T1000 (cell line): ENCODE data around the gene RCAN2.

Experiments used
- DNase-seq: peaks from one replicate; lab custom pipeline; 2025; ENCODE audit warnings: mixed read lengths; lab: John Stamatoyannopoulos, UW

Gene RCAN2

GRCh38 chr6:46254331-46254730 is 236.9 kb downstream of the RCAN2 start:
- no peak for DNase-seq

GRCh38 chr6:46251583-46252339 is 239.5 kb downstream of the RCAN2 start:
- no peak for DNase-seq

DNA sequence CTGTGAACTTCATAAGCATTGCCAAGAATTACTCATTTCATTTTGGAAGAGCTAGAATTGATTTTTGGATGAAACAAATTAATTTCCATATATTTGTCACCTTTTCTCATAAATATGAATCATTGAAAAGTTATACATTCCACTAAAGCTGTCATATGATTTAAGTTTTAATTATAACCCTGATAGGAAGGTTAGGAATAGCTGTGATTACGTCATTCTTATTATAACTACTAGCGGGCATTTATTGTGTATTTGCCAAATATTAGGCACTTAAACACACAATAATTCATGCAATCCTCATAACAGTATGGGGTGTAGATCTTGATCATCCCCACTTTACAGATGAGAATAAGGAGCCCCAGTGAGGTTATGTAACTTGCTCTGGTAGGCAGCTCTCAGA is 243.1 kb downstream of the RCAN2 start:
- no peak for DNase-seq

GRCh38 chr6:46246727-46247126 is 244.5 kb downstream of the RCAN2 start:
- DNase-seq, result no peak

- no peak for DNase-seq
Observed at GRCh38 chr6:46246081-46246480, 245.2 kb downstream of the RCAN2 start.

- no peak for DNase-seq
Observed at GRCh38 chr6:46244670-46245069, 246.6 kb downstream of the RCAN2 start.

- no peak for DNase-seq
Observed at GRCh38 chr6:46243754-46244153, 247.5 kb downstream of the RCAN2 start.

DNA sequence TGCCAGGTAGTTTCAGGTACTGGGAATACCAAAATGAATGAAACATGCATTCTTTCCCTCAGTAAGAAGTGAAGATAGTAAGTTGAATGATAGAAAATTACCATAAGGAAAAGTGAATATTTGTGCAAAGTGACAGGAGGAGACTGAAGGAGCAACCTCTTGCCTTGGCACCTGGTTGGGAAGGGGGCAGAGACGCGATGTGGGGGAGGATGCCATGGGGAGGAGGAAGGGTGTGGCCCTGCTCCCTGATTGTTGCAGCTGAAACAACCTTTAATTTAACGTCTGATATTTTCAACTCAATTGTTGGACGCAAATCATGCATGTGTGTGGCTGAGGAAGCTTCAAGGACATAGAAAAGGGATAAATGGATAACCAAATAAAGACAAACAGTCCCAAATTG is 248.3 kb downstream of the RCAN2 start:
- DNase-seq, result no peak

DNA sequence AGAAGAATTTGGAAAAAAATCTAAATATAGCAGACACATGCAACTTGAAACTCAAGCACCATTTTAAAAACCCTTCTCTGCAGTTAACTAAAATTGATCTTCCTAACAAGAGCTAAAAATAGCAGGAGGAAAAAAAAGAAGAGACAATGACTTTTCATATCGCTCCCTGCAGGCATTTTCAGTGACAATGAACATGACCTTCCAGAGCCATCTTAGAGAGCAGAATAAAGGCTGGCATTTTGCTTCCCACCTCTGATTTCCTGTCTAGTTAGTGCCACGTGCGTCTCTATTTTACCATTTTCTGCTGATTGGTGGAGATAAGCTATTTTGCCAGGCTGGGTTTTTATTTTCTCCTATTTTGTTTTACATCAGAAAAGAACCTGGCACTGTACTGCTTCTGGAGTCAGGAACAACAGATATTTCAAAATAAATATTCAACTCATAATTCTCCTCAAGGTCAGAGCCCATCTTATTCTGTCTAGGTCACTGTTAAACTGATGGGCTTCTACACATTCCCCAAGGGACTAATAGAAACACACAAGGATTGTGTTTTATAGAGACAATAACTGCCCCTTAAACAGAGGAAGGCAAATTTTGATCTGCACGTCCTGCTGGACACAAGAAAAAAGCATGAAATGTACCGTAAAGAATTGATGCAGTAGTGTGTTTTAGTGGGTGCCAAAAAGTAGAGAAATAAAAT is 250.2 kb downstream of the RCAN2 start:
- DNase-seq, result no peak

DNA sequence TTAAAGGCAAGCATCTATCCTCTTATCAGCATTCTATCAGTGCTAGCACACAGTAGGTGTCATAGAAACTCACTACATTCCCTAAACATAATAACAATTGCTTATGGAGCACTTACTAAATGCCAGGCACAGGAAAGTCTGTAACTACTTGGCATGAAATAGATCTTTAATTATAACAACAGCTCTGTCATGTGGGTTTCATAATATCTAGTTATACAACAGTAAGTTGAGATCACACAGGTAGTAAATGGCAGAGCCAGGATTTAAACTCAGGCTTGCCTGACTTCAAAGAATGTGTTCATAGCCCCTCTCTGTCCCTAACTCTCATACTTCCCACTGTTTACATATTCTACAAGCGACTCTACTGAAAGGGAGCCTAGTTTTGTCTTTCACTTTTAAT is 254.5 kb downstream of the RCAN2 start:
- no peak for DNase-seq

GRCh38 chr6:46235242-46235641 is 256.0 kb downstream of the RCAN2 start:
- DNase-seq, result no peak

- no peak for DNase-seq
Observed at GRCh38 chr6:46234700-46235099, 256.5 kb downstream of the RCAN2 start.

DNA sequence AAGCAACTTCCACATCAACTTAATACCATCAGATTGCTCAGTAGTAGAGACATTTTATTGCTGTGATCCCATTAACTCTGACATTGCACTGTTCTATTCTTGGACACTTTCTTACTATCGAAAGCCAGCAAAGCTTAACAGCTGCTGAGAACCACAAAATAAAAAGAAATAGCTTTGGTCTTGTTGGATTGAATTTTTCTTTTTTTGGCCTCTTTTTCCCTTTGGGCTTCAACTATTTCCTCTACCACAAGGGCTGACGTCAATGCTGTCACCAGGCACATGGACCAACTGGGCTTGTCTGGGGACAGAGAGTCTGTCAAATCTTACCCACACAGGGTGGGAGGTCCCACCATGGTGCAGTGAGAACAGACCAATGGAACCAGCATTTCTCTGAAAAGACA is 257.1 kb downstream of the RCAN2 start:
- DNase-seq, result no peak

GRCh38 chr6:46233129-46233528 is 258.1 kb downstream of the RCAN2 start:
- DNase-seq, result no peak

- DNase-seq, result no peak
Observed at GRCh38 chr6:46222286-46222685, 269.0 kb downstream of the RCAN2 start.

GRCh38 chr6:46221222-46221793 is 269.9 kb downstream of the RCAN2 start:
- DNase-seq, result no peak

- DNase-seq, result no peak
Observed at GRCh38 chr6:46220352-46221221, 270.7 kb downstream of the RCAN2 start.

GRCh38 chr6:46219661-46220060 is 271.6 kb downstream of the RCAN2 start:
- DNase-seq, result no peak

GRCh38 chr6:46218457-46218856 is 272.8 kb downstream of the RCAN2 start:
- no peak for DNase-seq

DNA sequence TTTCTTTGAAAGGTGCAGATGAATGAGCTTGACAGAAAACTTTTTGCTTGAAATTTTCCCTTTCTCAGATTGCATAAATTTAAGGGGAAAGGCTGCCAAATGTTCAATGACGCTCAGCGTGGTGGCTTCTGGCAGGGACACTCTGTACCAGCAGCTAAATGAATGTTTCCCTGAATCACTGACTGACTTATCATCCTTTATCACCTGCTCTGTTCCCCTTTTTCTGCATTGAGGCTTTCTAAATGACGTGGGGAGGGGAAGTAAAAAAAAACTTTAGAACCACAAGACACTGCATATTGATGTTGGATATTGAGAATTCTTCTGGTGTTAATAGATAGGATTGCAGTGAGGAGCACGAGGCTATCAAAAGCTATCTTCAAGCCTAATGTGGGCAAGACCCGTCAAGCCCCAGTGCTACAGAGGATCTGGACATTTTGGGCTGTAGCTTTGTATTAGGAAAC is 273.5 kb downstream of the RCAN2 start:
- no peak for DNase-seq

- DNase-seq, result no peak
Observed at GRCh38 chr6:46216879-46217278, 274.4 kb downstream of the RCAN2 start.

DNA sequence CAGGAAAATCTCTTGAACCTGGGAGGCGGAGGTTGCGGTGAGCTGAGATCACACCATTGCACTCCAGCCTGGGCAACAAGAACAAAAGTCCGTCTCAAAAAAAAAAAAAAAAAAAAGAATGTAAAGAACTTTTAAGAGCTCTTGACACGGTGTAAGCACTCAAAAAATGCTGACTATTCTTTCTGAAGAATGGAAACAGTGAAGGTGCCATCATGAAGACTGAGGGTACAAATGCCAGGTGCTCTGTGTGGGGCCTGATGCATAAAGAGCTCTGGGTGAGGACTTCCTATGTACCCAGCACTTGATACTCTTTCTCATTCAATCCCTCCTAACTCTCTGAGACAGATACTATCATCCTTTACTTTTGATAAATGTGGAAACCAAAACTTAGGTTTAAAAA is 275.5 kb downstream of the RCAN2 start:
- no peak for DNase-seq
